GM18517 (cell line): ENCODE data around the gene D2HGDH.

Source experiments
- ATAC-seq: cut with Tn5 transposase; IDR thresholded peaks from one replicate; pipeline ENCODE4 v1.9.1; 2021; ENCODE audit warnings: mild to moderate bottlenecking, moderate library complexity; ENCODE audit not compliant: unreplicated experiment

Gene D2HGDH

GRCh38 chr2:241734467-241735208 is at the start of gene D2HGDH:
D2HGDH (plus strand) TSS chr2:241734630; CDS start chr2:241735225, 595 bp downstream.
- peak; percentile 54 for ATAC-seq

GRCh38 chr2:241686324-241686649 is 48.1 kb upstream of the D2HGDH start:
- no peak for ATAC-seq

GRCh38 chr2:241686650-241687425 is 47.6 kb upstream of the D2HGDH start, which contains the start of gene DTYMK:
DTYMK (minus strand) TSS chr2:241686815; CDS start chr2:241686783, 32 bp downstream.
- peak; percentile 84 for ATAC-seq

- no peak for ATAC-seq
These were observed 45.1 kb upstream of the D2HGDH start for GRCh38 chr2:241689306-241689705.

- no peak for ATAC-seq
These were observed 44.2 kb upstream of the D2HGDH start for GRCh38 chr2:241690202-241690717.

- ATAC-seq, result no peak
These were observed 42.0 kb upstream of the D2HGDH start for GRCh38 chr2:241692448-241692847.

- no peak for ATAC-seq
These were observed 38.8 kb upstream of the D2HGDH start for GRCh38 chr2:241695651-241696050.

GRCh38 chr2:241701149-241701398 is 33.4 kb upstream of the D2HGDH start:
- no peak for ATAC-seq

GRCh38 chr2:241701399-241702154 is 32.9 kb upstream of the D2HGDH start, which contains the start of gene ING5:
ING5 (plus strand) TSS chr2:241702039; CDS start chr2:241702066, 27 bp downstream.
- ATAC-seq, result peak; percentile 53

- peak; percentile 71 for ATAC-seq
These were observed 32.0 kb upstream of the D2HGDH start for GRCh38 chr2:241702155-241703031.

GRCh38 chr2:241703032-241703604 is 31.3 kb upstream of the D2HGDH start:
- ATAC-seq, result peak; percentile 0

- ATAC-seq, result no peak
These were observed 27.9 kb upstream of the D2HGDH start for GRCh38 chr2:241706537-241706936.

- ATAC-seq, result no peak
These were observed 25.6 kb upstream of the D2HGDH start for GRCh38 chr2:241708879-241709278.

- ATAC-seq, result no peak
These were observed 15.3 kb upstream of the D2HGDH start for GRCh38 chr2:241719093-241719492.

GRCh38 chr2:241720099-241720498 is 14.3 kb upstream of the D2HGDH start:
- no peak for ATAC-seq

GRCh38 chr2:241720560-241720959 is 13.9 kb upstream of the D2HGDH start:
- ATAC-seq, result no peak

- ATAC-seq, result no peak
These were observed 12.6 kb upstream of the D2HGDH start for GRCh38 chr2:241721852-241722251.

- ATAC-seq, result no peak
These were observed 11.5 kb upstream of the D2HGDH start for GRCh38 chr2:241722896-241723454.

- ATAC-seq, result no peak
These were observed 10.0 kb upstream of the D2HGDH start for GRCh38 chr2:241724259-241724974.
